ENCODE measurements around the gene TMEM273. TPM values are rescaled to one million over a fixed set of nuclear protein-coding genes. Genes with fewer than 3 reads are reported as not detected.
A peak's percentile ranks its signal among the peaks of the same experiment; 100 is the strongest.

Gene TMEM273
- total and polyA plus RNA-seq, 2 of the 4 experiments (the other 2 are of a cell fraction) = not detected

- BruUV-seq (replicated peaks) = no TSS peak
- Histone ChIP-seq H3K4me2 (ENCODE audit: low read depth, low read length) (no peak overlapping the region), H3K23ac (ENCODE audit: low read depth, low read length) (no peak overlapping the region), H3K4ac (ENCODE audit: low read depth, low read length) (0 out of 2 replicates have a peak overlapping the region, but pooled peaks have one; percentile 35), H3K9ac (ENCODE audit: low read depth, low read length) (no peak overlapping the region), H3K4me1 (ENCODE audit: control insufficient read depth, insufficient read depth, low read length) (peaks cover 14% of the 10 kb centered on the region), H3K14ac (replicated peaks; ENCODE audit: low read depth, low read length) (no peak overlapping the region), H2AK9ac (replicated peaks; ENCODE audit: low read depth, low read length, poor library complexity) (no peak overlapping the region), H2BK15ac (ENCODE audit: low read depth, low read length) (0 out of 3 replicates have a peak overlapping the region, but pooled peaks have one; percentile 9), H3K79me1 (ENCODE audit: low read depth in 1 of 2, low read length in 2 of 2) (no peaks in the 10 kb centered on the region), H2BK20ac (ENCODE audit: low read depth, low read length) (no peak overlapping the region), H3K56ac (ENCODE audit: extremely low read depth, insufficient read depth, low read length) (no peak overlapping the region), H3K4me3 (ENCODE audit: insufficient read depth, low read depth, low read length) (no peak overlapping the region), H2BK5ac (ENCODE audit: low read depth, low read length, poor library complexity, severe bottlenecking) (no peak overlapping the region), H3K36me3 (ENCODE audit: control insufficient read depth, insufficient read depth, low read length) (no peaks in the 10 kb centered on the region), H2AK5ac (ENCODE audit: low read depth, low read length) (no peak overlapping the region), H3K27me3 (ENCODE audit: control insufficient read depth, insufficient read depth, low read length) (no peaks in the 10 kb centered on the region), H3K9me1 (ENCODE audit: insufficient read depth, low read length) (peaks cover 25% of the 10 kb centered on the region), H2AFZ (replicated peaks; ENCODE audit: low read length, poor library complexity) (no peak overlapping the region), H4K20me1 (ENCODE audit: insufficient read depth, low read length) (no peaks in the 10 kb centered on the region), H3K27ac (ENCODE audit: insufficient read depth, low read length) (no peak overlapping the region), H3K9me3 (ENCODE audit: control insufficient read depth, insufficient read depth, low read length) (no peaks in the 10 kb centered on the region), H4K5ac (ENCODE audit: low read depth, low read length) (no peak overlapping the region), H4K8ac (ENCODE audit: low read depth in 2 of 2, low read length in 2 of 2) (no peak overlapping the region), H4K91ac (ENCODE audit: insufficient read depth, low read depth, low read length) (peak overlapping the region; percentile 11; the same call in 1 of the 2 replicates), H2BK120ac (ENCODE audit: low read depth, low read length) (peak overlapping the region; percentile 32; the same call in 1 of the 2 replicates), H3K18ac (ENCODE audit: low read depth, low read length) (no peak overlapping the region)
- ChIA-PET CTCF (interaction anchor here (0.9 kb wide), 1 partner anchor 11 kb away, joined by 4 read pairs; no protein-coding TSS in a partner anchor), POLR2A (ENCODE audit: unreplicated experiment) (no interaction called here)
- ATAC-seq (ENCODE audit: low read depth) = no peak
- DNase-seq = no peak
- in situ Hi-C loops (cut with MboI; ENCODE audit: low sequenced_read_pairs) (no loop called here), dilution Hi-C loops (cut with HindIII; ENCODE audit: low sequenced_read_pairs, unreplicated experiment) (no loop called here), intact Hi-C loops (cut with micrococcal nuclease) (no loop called here)
- no peak for TF ChIP-seq FOS (IDR thresholded peaks at IDR 0.05; ENCODE audit: low read depth, low read length)
- TF ChIP-seq MXI1 (IDR thresholded peaks at IDR 0.05; ENCODE audit: borderline replicate concordance, low read depth, low read length) = no peak
- no peak for TF ChIP-seq CHD1 (IDR thresholded peaks at IDR 0.05; ENCODE audit: low read depth, low read length)
- no peak for TF ChIP-seq RCOR1 (IDR thresholded peaks at IDR 0.05; ENCODE audit: insufficient replicate concordance, low read length)
- TF ChIP-seq MAZ (IDR thresholded peaks at IDR 0.05; ENCODE audit: borderline replicate concordance, low read depth, low read length) = no peak
- TF ChIP-seq NFE2L2 (IDR thresholded peaks at IDR 0.05; ENCODE audit: low read depth, low read length) = no peak
- TF ChIP-seq CTCF (conservative IDR thresholded peaks at IDR 0.05; ENCODE audit: low read depth, low read length) = no peak
- no peak for TF ChIP-seq MAFK (IDR thresholded peaks at IDR 0.05; ENCODE audit: low read depth, low read length)
- no peak for TF ChIP-seq USF2 (IDR thresholded peaks at IDR 0.05; ENCODE audit: low read depth, low read length)
- TF ChIP-seq POLR2A (IDR thresholded peaks at IDR 0.05; ENCODE audit: low read depth, low read length) = no peak
- no peak for TF ChIP-seq BHLHE40 (IDR thresholded peaks at IDR 0.05; ENCODE audit: low read depth, low read length)
- TF ChIP-seq RAD21 (IDR thresholded peaks at IDR 0.05; ENCODE audit: low read length) = no peak
- TF ChIP-seq SMC3 (IDR thresholded peaks at IDR 0.05; ENCODE audit: low read depth, low read length) = no peak
- TF ChIP-seq RFX5 (IDR thresholded peaks at IDR 0.05; ENCODE audit: low read depth, low read length) = no peak
- no peak for TF ChIP-seq ELK1 (IDR thresholded peaks at IDR 0.05; ENCODE audit: borderline replicate concordance, low read depth, low read length)
- TF ChIP-seq CEBPB (IDR thresholded peaks at IDR 0.05; ENCODE audit: low read depth, low read length) = no peak
- WGBS, 2 experiments (ENCODE audit: extremely low coverage in 2 of 2, insufficient read length in 1 of 2) = 96% methylated on average over 5 of the region's 10 CpGs; no CpG with 5 or more reads in 1 of the 2 experiments
Measured at GRCh38 chr10:49174926-49175500, 13.2 kb downstream of the TMEM273 start.
